Right ventricle myocardium superior (tissue), 1 donor: ENCODE results near the gene TMTC1. TPM values are rescaled to one million over a fixed set of nuclear protein-coding genes. Genes with fewer than 3 reads are reported as not detected.

ENCODE experiments used
- ATAC-seq: fragments of 200-7000 bp; cut with Tn5 transposase; one replicate; pipeline ENCODE4 v1.9.1; 2020; ENCODE audit warnings: mild to moderate bottlenecking; ENCODE audit not compliant: poor library complexity
- DNase-seq: peaks from one replicate; pipeline ENCODE4 v3.0.0-alpha.2; 2020
- intact Hi-C: fragments of 100-400 bp; cut with DNase I; formaldehyde crosslinking; loops from one replicate; pipeline ENCODE4 v1.11.2; 2022
- total RNA-seq: library from RNA; stranded (reverse); fragmentation: NEBNext Ultra II Directional; extraction: Animal tissue kit (Norgen Biotek cat#: 25700); gene quantifications from one replicate; pipeline ENCODE4 v1.2.1, GENCODE V29; 2021
- donor health status: DM: no; HTN: yes; CAD: no; lungs with severe emphysema.

Gene TMTC1
- total RNA-seq, 1 donor from 2014 or later = 29.1 TPM

GRCh38 chr12:29750131-29750927 lies 33.4 kb downstream of the TMTC1 start:
- DNase-seq (no peak), ATAC-seq (no peak)
- intact Hi-C loops = no loop called here

GRCh38 chr12:29744365-29744764 lies 39.4 kb downstream of the TMTC1 start:
- DNase-seq (no peak), ATAC-seq (no peak)
- intact Hi-C loops = no loop called here

GRCh38 chr12:29743801-29744200 lies 39.9 kb downstream of the TMTC1 start:
- ATAC-seq (peak; percentile 38), DNase-seq (no peak)
- intact Hi-C loops = no loop called here

- ATAC-seq = no peak
- DNase-seq = no peak
- intact Hi-C loops = no loop called here
Observed at GRCh38 chr12:29743077-29743476, 40.7 kb downstream of the TMTC1 start.

GRCh38 chr12:29742646-29743045 lies 41.1 kb downstream of the TMTC1 start:
- no peak for DNase-seq
- intact Hi-C loops = no loop called here
- ATAC-seq = no peak

- DNase-seq (no peak), ATAC-seq (peak; percentile 78)
- intact Hi-C loops = no loop called here
Observed at GRCh38 chr12:29741342-29742241, 42.1 kb downstream of the TMTC1 start.

- DNase-seq (no peak), ATAC-seq (no peak)
- intact Hi-C loops = loop anchor here (10.0 kb wide), 1 partner anchor 185 kb away; no protein-coding TSS in a partner anchor
Observed at GRCh38 chr12:29739279-29739991, 44.3 kb downstream of the TMTC1 start.

GRCh38 chr12:29738365-29738764 lies 45.4 kb downstream of the TMTC1 start:
- ATAC-seq (no peak), DNase-seq (no peak)
- intact Hi-C loops = loop anchor here (10.0 kb wide), 1 partner anchor 184 kb away; no protein-coding TSS in a partner anchor

GRCh38 chr12:29737644-29738043 lies 46.1 kb downstream of the TMTC1 start:
- no peak for DNase-seq
- intact Hi-C loops = loop anchor here (10.0 kb wide), 1 partner anchor 183 kb away; no protein-coding TSS in a partner anchor
- no peak for ATAC-seq

GRCh38 chr12:29735604-29736003 lies 48.1 kb downstream of the TMTC1 start:
- ATAC-seq (no peak), DNase-seq (no peak)
- intact Hi-C loops = loop anchor here (10.0 kb wide), 1 partner anchor 181 kb away; no protein-coding TSS in a partner anchor

GRCh38 chr12:29734734-29735133 lies 49.0 kb downstream of the TMTC1 start:
- ATAC-seq (peak; percentile 79), DNase-seq (no peak)
- intact Hi-C loops = loop anchor here (10.0 kb wide), 1 partner anchor 180 kb away; no protein-coding TSS in a partner anchor

- ATAC-seq (peak; percentile 25), DNase-seq (no peak)
- intact Hi-C loops = loop anchor here (10.0 kb wide), 1 partner anchor 180 kb away; no protein-coding TSS in a partner anchor
Observed at GRCh38 chr12:29734305-29734704, 49.4 kb downstream of the TMTC1 start.

- no peak for DNase-seq
- no peak for ATAC-seq
Observed at GRCh38 chr12:29733501-29733900, 50.2 kb downstream of the TMTC1 start.

GRCh38 chr12:29733060-29733459 lies 50.7 kb downstream of the TMTC1 start:
- DNase-seq (no peak), ATAC-seq (no peak)
- intact Hi-C loops = loop anchor here (10.0 kb wide), 1 partner anchor 178 kb away; no protein-coding TSS in a partner anchor

More at GRCh38 chr12:29733501-29733900, 50.2 kb downstream of the TMTC1 start:
- intact Hi-C loops = loop anchor here (10.0 kb wide), 1 partner anchor 179 kb away; no protein-coding TSS in a partner anchor

- intact Hi-C loops = loop anchor here (10.0 kb wide), 1 partner anchor 178 kb away; no protein-coding TSS in a partner anchor
- ATAC-seq (no peak), DNase-seq (no peak)
Observed at GRCh38 chr12:29732593-29732992, 51.1 kb downstream of the TMTC1 start.

- intact Hi-C loops = loop anchor here (10.0 kb wide), 1 partner anchor 177 kb away; no protein-coding TSS in a partner anchor
- no peak for ATAC-seq
- no peak for DNase-seq
Observed at GRCh38 chr12:29732191-29732590, 51.6 kb downstream of the TMTC1 start.

GRCh38 chr12:29731591-29731990 lies 52.2 kb downstream of the TMTC1 start:
- no peak for DNase-seq
- intact Hi-C loops = loop anchor here (10.0 kb wide), 1 partner anchor 177 kb away; no protein-coding TSS in a partner anchor
- ATAC-seq = no peak

- intact Hi-C loops = loop anchor here (10.0 kb wide), 1 partner anchor 176 kb away; no protein-coding TSS in a partner anchor
- no peak for DNase-seq
- ATAC-seq = no peak
Observed at GRCh38 chr12:29730481-29730880, 53.3 kb downstream of the TMTC1 start.
